ENCODE results near the gene HSPH1. TPM values are rescaled to one million over a fixed set of nuclear protein-coding genes. Genes with fewer than 3 reads are reported as not detected.

Gene HSPH1
- total and polyA plus RNA-seq, 2 donors (not counting 3 experiments of a cell fraction or from before 2014, with no cell fraction given) = 15.8 to 124 TPM

- ChIA-PET CTCF (no interaction called here), POLR2A (no interaction called here)
Measured at GRCh38 chr13:31105020-31105795, 56.5 kb downstream of the HSPH1 start.

More at GRCh38 chr13:31105020-31105795, 56.5 kb downstream of the HSPH1 start:
- no peaks in the 10 kb centered on the region for H3K9me1 ChIP-seq (replicated peaks; ENCODE audit: control insufficient read depth, extremely low read depth, insufficient read depth, low read length)
- peaks cover 5 to 10% of the 10 kb centered on the region in 2 experiments for H3K27me3 ChIP-seq (ENCODE audit: control insufficient read depth in 2 of 2, insufficient read depth in 2 of 2, low read length in 2 of 2)
- H3K9me3 ChIP-seq (replicated peaks; ENCODE audit: control insufficient read depth, insufficient read depth, low read length) = no peaks in the 10 kb centered on the region
- no peak for TF ChIP-seq MYC (IDR thresholded peaks at IDR 0.05; ENCODE audit: low read depth, low read length)
- no peak for TF ChIP-seq POLR2AphosphoS5 (IDR thresholded peaks at IDR 0.05; ENCODE audit: insufficient read depth, low read depth, low read length)
- no peak for TF ChIP-seq POLR2A (IDR thresholded peaks at IDR 0.05; ENCODE audit: low read depth, low read length)
- TF ChIP-seq MAX (IDR thresholded peaks at IDR 0.05; ENCODE audit: insufficient read depth, insufficient read length) = no peak
- no peak for TF ChIP-seq FOS (IDR thresholded peaks at IDR 0.05; ENCODE audit: borderline replicate concordance, insufficient read depth, low read length)
- TF ChIP-seq JUN (IDR thresholded peaks at IDR 0.05; ENCODE audit: borderline replicate concordance, insufficient read depth, insufficient read length, low read depth) = no peak
- no peak for TF ChIP-seq CTCF (IDR thresholded peaks at IDR 0.05; ENCODE audit: extremely low read depth in 1 of 2, insufficient read depth in 1 of 2, low read depth in 1 of 2, low read length in 2 of 2)
- TF ChIP-seq GATA2 (IDR thresholded peaks at IDR 0.05; ENCODE audit: insufficient read depth, insufficient read length, low read depth, low read length) = no peak
- TF ChIP-seq EZH2 (IDR thresholded peaks at IDR 0.05; ENCODE audit: borderline replicate concordance, low read depth, low read length, severe bottlenecking) = no peak
- H3K4me3 ChIP-seq (replicated peaks in 1 of 3; ENCODE audit: insufficient read depth in 1 of 3, low read depth in 1 of 3, low read length in 3 of 3) = no peak overlapping the region
- no peaks in the 10 kb centered on the region for H3K79me2 ChIP-seq (ENCODE audit: control insufficient read depth, insufficient read depth, low read length)
- H2AFZ ChIP-seq (ENCODE audit: low read depth, low read length) = no peak overlapping the region
- no peak overlapping the region for H3K9ac ChIP-seq (replicated peaks; ENCODE audit: extremely low read depth, insufficient read depth, low read length)
- no peaks in the 10 kb centered on the region for H4K20me1 ChIP-seq (replicated peaks; ENCODE audit: control insufficient read depth, extremely low read depth, insufficient read depth, low read length)
- dilution Hi-C loops (cut with MboI; ENCODE audit: extremely low pct_ligation_motif_present, low sequenced_read_pairs) = no loop called here
- intact Hi-C loops (cut with micrococcal nuclease) = no loop called here
- H3K4me1 ChIP-seq (ENCODE audit: control insufficient read depth, extremely low read depth, insufficient read depth, low read length) = no peaks in the 10 kb centered on the region
- FAIRE-seq = no peak
- H3K27ac ChIP-seq (ENCODE audit: insufficient read depth, low read depth, low read length) = no peak overlapping the region
- no peaks in the 10 kb centered on the region for H3K36me3 ChIP-seq (ENCODE audit: control insufficient read depth in 2 of 2, extremely low read depth in 1 of 2, insufficient read depth in 2 of 2, low read length in 2 of 2)
- DNase-seq (ENCODE audit: low read depth, low spot score) = no peak
- no peak overlapping the region for H3K4me2 ChIP-seq (ENCODE audit: insufficient read depth, low read length)
- no TSS peak for BruUV-seq (replicated peaks)

All from endothelial cell of umbilical vein (primary cell).